NB4 (cell line): ENCODE measurements around the gene CXXC5.

Experiments used
- DNase-seq: peaks from one replicate; pipeline ENCODE4 v3.0.0; 2010; ENCODE audit warnings: low read depth
- H3K4me3 ChIP-seq: one replicate; pipeline ENCODE4 v1.5.1; 2011; ENCODE audit warnings: mild to moderate bottlenecking, low read depth, low read length, moderate library complexity
- CTCF ChIP-seq: IDR thresholded peaks from one replicate; pipeline ENCODE4 v1.5.1; 2012; ENCODE audit warnings: low read depth, low read length
- MAX ChIP-seq: IDR thresholded peaks from 2 replicates; pipeline ENCODE4 v1.6.1; 2011; ENCODE audit warnings: low read depth, low read length
- MYC ChIP-seq: IDR thresholded peaks from 2 replicates; pipeline ENCODE4 v1.6.1; 2011; ENCODE audit warnings: low read depth, low read length
- POLR2A ChIP-seq: IDR thresholded peaks from 2 replicates; pipeline ENCODE4 v1.6.1; 2011; ENCODE audit warnings: mild to moderate bottlenecking; ENCODE audit not compliant: insufficient read length; ENCODE audit errors: extremely low read depth

Gene CXXC5

GRCh38 chr5:139698490-139699146 lies 50.5 kb downstream of the CXXC5 start:
- TF ChIP-seq POLR2A (no peak), MYC (no peak), CTCF (no peak), MAX (no peak)
- no peak overlapping the region for H3K4me3 ChIP-seq
- peak; percentile 56 for DNase-seq

GRCh38 chr5:139699351-139699750 lies 51.2 kb downstream of the CXXC5 start:
- DNase-seq, result no peak
- H3K4me3 ChIP-seq, result no peak overlapping the region
- TF ChIP-seq MYC (no peak), MAX (no peak), CTCF (no peak), POLR2A (no peak)

- TF ChIP-seq POLR2A, result no peak
- TF ChIP-seq MAX, result no peak
- TF ChIP-seq CTCF, result no peak
- TF ChIP-seq MYC, result no peak
- H3K4me3 ChIP-seq, result no peak overlapping the region
- no peak for DNase-seq
These were observed 52.5 kb downstream of the CXXC5 start for GRCh38 chr5:139700711-139701055.

GRCh38 chr5:139701056-139701741 lies 53.0 kb downstream of the CXXC5 start:
- peak; percentile 67 for DNase-seq
- H3K4me3 ChIP-seq, result no peak overlapping the region
- TF ChIP-seq POLR2A (no peak), MAX (no peak), MYC (no peak), CTCF (no peak)

GRCh38 chr5:139702548-139702947 lies 54.4 kb downstream of the CXXC5 start:
- no peak for DNase-seq
- no peak overlapping the region for H3K4me3 ChIP-seq
- TF ChIP-seq MAX, result no peak
- TF ChIP-seq CTCF, result no peak
- no peak for TF ChIP-seq MYC
- TF ChIP-seq POLR2A, result no peak

- H3K4me3 ChIP-seq, result no peak overlapping the region
- TF ChIP-seq MYC (no peak), MAX (no peak), POLR2A (no peak), CTCF (no peak)
- DNase-seq, result peak; percentile 0
These were observed 56.6 kb downstream of the CXXC5 start for GRCh38 chr5:139704748-139705147.
